ENCODE measurements around the gene SERPINF2.

SERPINF2 gene

DNA sequence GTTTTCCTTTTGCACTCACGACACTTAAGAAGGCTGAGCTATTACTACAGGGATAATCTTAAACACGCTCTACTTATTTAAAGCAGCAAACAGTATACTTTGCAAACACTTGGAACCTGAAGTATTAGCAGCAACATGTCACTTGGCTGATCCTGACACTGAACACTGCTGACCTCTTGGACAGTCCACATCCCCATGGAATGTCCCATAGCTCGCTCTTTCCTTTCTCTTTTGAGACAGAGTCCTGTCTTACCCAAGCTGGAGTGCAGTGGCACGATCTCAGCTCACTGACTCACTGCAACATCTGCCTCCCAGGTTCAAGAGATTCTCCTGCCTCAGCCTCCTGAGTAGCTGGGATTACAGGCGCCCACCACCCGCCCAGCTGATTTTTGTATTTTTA, 60.6 kb downstream of the SERPINF2 start:
- no peak for TF ChIP-seq CTCF (IDR thresholded peaks at IDR 0.05; ENCODE audit: insufficient read depth, low read depth, low read length, missing control alignments)
- no peak for DNase-seq (ENCODE audit: low read depth)
- H3K4me3 ChIP-seq (ENCODE audit: low read depth, low read length), result no peak overlapping the region
